PC-3 (cell line): ENCODE measurements around the gene ANKRD27. TPM values are rescaled to one million over a fixed set of nuclear protein-coding genes. Genes with fewer than 3 reads are reported as not detected.

Source experiments
- ATAC-seq: fragments of 200-7000 bp; cut with Tn5 transposase; 2 replicates; pipeline ENCODE4 v1.9.1; 2020; ENCODE audit warnings: mild to moderate bottlenecking, moderate library complexity
- BruUV-seq: library from RNA; stranded (reverse); fragments of 400-500 nt; replicated peaks from 2 replicates; lab custom pipeline; 2021; lab: Mats Ljungman, UMichigan
- CTCF ChIA-PET: fragments of 300-600 bp; sonication (Branson Sonifier 250); formaldehyde crosslinking; loops from one replicate; lab custom pipeline; 2022; ENCODE audit warnings: antibody characterized with exemption; lab: Charles Lee
- POLR2A ChIA-PET: fragments of 300-600 bp; sonication (Branson Sonifier 250); formaldehyde crosslinking; loops from one replicate; lab custom pipeline; 2022; ENCODE audit warnings: antibody characterized with exemption; ENCODE audit not compliant: unreplicated experiment; lab: Charles Lee
- DNase-seq: peaks from one replicate; pipeline ENCODE4 v3.0.0-alpha.2; 2015
- H2AFZ ChIP-seq: fragments of 300-600 bp; sonication (generic); 2 replicates; pipeline ENCODE4 v1.6.0; 2016; ENCODE audit warnings: antibody characterized with exemption, low read length
- H3F3A ChIP-seq: fragments of 300-600 bp; sonication (generic); one replicate; pipeline ENCODE4 v1.6.0; 2017; ENCODE audit warnings: antibody characterized with exemption, low read length, control low read depth, mild to moderate bottlenecking; ENCODE audit not compliant: unreplicated experiment
- H3K27ac ChIP-seq: fragments of 300-600 bp; sonication (generic); 2 replicates; pipeline ENCODE4 v1.5.1; 2016; ENCODE audit warnings: mild to moderate bottlenecking, low read length
- H3K27me3 ChIP-seq: fragments of 300-600 bp; sonication (generic); 2 replicates; pipeline ENCODE4 v1.6.1; 2016; ENCODE audit warnings: low read length, mixed read lengths
- H3K36me3 ChIP-seq: fragments of 300-600 bp; sonication (generic); 2 replicates; pipeline ENCODE4 v1.6.1; 2016; ENCODE audit warnings: low read depth, mixed run types, low read length, mixed read lengths
- H3K4me1 ChIP-seq: fragments of 300-600 bp; sonication (generic); 2 replicates; pipeline ENCODE4 v1.5.1; 2016; ENCODE audit warnings: low read length; ENCODE audit not compliant: insufficient read depth
- H3K4me2 ChIP-seq: fragments of 300-600 bp; sonication (generic); 2 replicates; pipeline ENCODE4 v1.6.0; 2016; ENCODE audit warnings: low read length
- H3K4me3 ChIP-seq: fragments of 300-600 bp; sonication (generic); 2 replicates; pipeline ENCODE4 v1.5.1; 2016; ENCODE audit warnings: mild to moderate bottlenecking, low read length, mixed read lengths
- H3K79me2 ChIP-seq: fragments of 300-600 bp; sonication (generic); 2 replicates; pipeline ENCODE4 v1.6.1; 2017; ENCODE audit warnings: low read length, mixed read lengths
- H3K9ac ChIP-seq: fragments of 300-600 bp; sonication (generic); 2 replicates; pipeline ENCODE4 v1.6.0; 2016; ENCODE audit warnings: mild to moderate bottlenecking, low read length
- H3K9me2 ChIP-seq: fragments of 300-600 bp; sonication (generic); replicated peaks from 2 replicates; pipeline ENCODE4 v1.6.1; 2016; ENCODE audit warnings: mixed run types, low read length, mixed read lengths
- H3K9me3 ChIP-seq: fragments of 300-600 bp; sonication (generic); 2 replicates; pipeline ENCODE4 v1.6.1; 2016; ENCODE audit warnings: low read length, mixed read lengths
- H4K20me1 ChIP-seq: fragments of 300-600 bp; sonication (generic); 2 replicates; pipeline ENCODE4 v1.6.1; 2016; ENCODE audit warnings: low read length, mixed read lengths
- CTCF ChIP-seq: fragments of 300-600 bp; sonication (generic); conservative IDR thresholded peaks from 2 replicates; pipeline ENCODE4 v1.5.1; 2017; ENCODE audit warnings: antibody characterized with exemption, low read depth, mild to moderate bottlenecking, low read length
- EZH2 ChIP-seq: fragments of 300-600 bp; sonication (generic); IDR thresholded peaks from one replicate; pipeline ENCODE4 v1.6.1; 2017; ENCODE audit warnings: antibody characterized with exemption, mild to moderate bottlenecking, low read length; ENCODE audit not compliant: unreplicated experiment
- EZH2phosphoT487 ChIP-seq: fragments of 300-600 bp; sonication (generic); IDR thresholded peaks from 2 replicates; pipeline ENCODE4 v1.6.1; 2018; ENCODE audit warnings: mild to moderate bottlenecking, antibody characterized with exemption, low read length, borderline replicate concordance
- intact Hi-C: fragments of 100-400 bp; cut with micrococcal nuclease; formaldehyde crosslinking; loops from 2 replicates; pipeline ENCODE4 v1.9.0; 2023
- total RNA-seq: library from RNA; depleted of rRNA; stranded (reverse); fragments of >200 nt; gene quantifications from 2 replicates; pipeline ENCODE4 v1.2.3, GENCODE V29; 2014

Gene ANKRD27
- total RNA-seq, 1 experiment from 2014 or later = 14.3 TPM

- DNase-seq (no peak), ATAC-seq (no peak)
- Histone ChIP-seq H3K27ac (no peak overlapping the region), H3K4me1 (no peaks in the 10 kb centered on the region), H3F3A (no peaks in the 10 kb centered on the region), H4K20me1 (no peaks in the 10 kb centered on the region), H3K9me2 (no peaks in the 10 kb centered on the region), H3K4me3 (no peak overlapping the region), H2AFZ (no peak overlapping the region), H3K9ac (no peak overlapping the region), H3K27me3 (no peaks in the 10 kb centered on the region), H3K4me2 (no peak overlapping the region), H3K36me3 (no peaks in the 10 kb centered on the region), H3K9me3 (no peaks in the 10 kb centered on the region), H3K79me2 (no peaks in the 10 kb centered on the region)
- ChIA-PET CTCF (no interaction called here), POLR2A (no interaction called here)
- intact Hi-C loops = no loop called here
- TF ChIP-seq EZH2phosphoT487 (no peak), CTCF (no peak), EZH2 (no peak)
- no TSS peak for BruUV-seq
Measured at GRCh38 chr19:32647361-32647760, 27.6 kb downstream of the ANKRD27 start.

- ChIA-PET POLR2A (no interaction called here), CTCF (no interaction called here)
- Histone ChIP-seq H3K4me1 (no peaks in the 10 kb centered on the region), H3K79me2 (no peaks in the 10 kb centered on the region), H3K27ac (no peak overlapping the region), H3K4me3 (no peak overlapping the region), H3K9me3 (no peaks in the 10 kb centered on the region), H3K36me3 (no peaks in the 10 kb centered on the region), H3K9ac (no peak overlapping the region), H2AFZ (no peak overlapping the region), H3F3A (no peaks in the 10 kb centered on the region), H3K4me2 (no peak overlapping the region), H4K20me1 (no peaks in the 10 kb centered on the region), H3K9me2 (no peaks in the 10 kb centered on the region), H3K27me3 (no peaks in the 10 kb centered on the region)
- ATAC-seq (no peak), DNase-seq (no peak)
- intact Hi-C loops = no loop called here
- BruUV-seq = no TSS peak
- TF ChIP-seq EZH2phosphoT487 (no peak), EZH2 (no peak), CTCF (no peak)
Measured at GRCh38 chr19:32646556-32646955, 28.4 kb downstream of the ANKRD27 start.

- Histone ChIP-seq H3K4me2 (no peak overlapping the region), H4K20me1 (no peaks in the 10 kb centered on the region), H3K4me1 (no peaks in the 10 kb centered on the region), H3K4me3 (no peak overlapping the region), H3F3A (no peaks in the 10 kb centered on the region), H3K9me3 (no peaks in the 10 kb centered on the region), H3K9me2 (no peaks in the 10 kb centered on the region), H3K9ac (no peak overlapping the region), H2AFZ (no peak overlapping the region), H3K27me3 (no peaks in the 10 kb centered on the region), H3K27ac (no peak overlapping the region), H3K79me2 (no peaks in the 10 kb centered on the region), H3K36me3 (peaks cover 5% of the 10 kb centered on the region; the same call in 1 of the 2 replicates)
- BruUV-seq = no TSS peak
- DNase-seq (no peak), ATAC-seq (no peak)
- intact Hi-C loops = no loop called here
- ChIA-PET POLR2A (no interaction called here), CTCF (no interaction called here)
- TF ChIP-seq CTCF = no peak
- no peak for TF ChIP-seq EZH2phosphoT487
- no peak for TF ChIP-seq EZH2
Measured at GRCh38 chr19:32642771-32643170, 32.2 kb downstream of the ANKRD27 start.
